Measurements from ENCODE around the gene NELL2. TPM values are rescaled to one million over a fixed set of nuclear protein-coding genes. Genes with fewer than 3 reads are reported as not detected.
"Not testable (repeated sequence)": the region's sequence is repeated elsewhere in the genome, so short reads cannot be mapped to it uniquely, and the experiment has no call there.

Gene NELL2
- total RNA-seq, 1 donor from 2014 or later, result 1.0 TPM

DNA sequence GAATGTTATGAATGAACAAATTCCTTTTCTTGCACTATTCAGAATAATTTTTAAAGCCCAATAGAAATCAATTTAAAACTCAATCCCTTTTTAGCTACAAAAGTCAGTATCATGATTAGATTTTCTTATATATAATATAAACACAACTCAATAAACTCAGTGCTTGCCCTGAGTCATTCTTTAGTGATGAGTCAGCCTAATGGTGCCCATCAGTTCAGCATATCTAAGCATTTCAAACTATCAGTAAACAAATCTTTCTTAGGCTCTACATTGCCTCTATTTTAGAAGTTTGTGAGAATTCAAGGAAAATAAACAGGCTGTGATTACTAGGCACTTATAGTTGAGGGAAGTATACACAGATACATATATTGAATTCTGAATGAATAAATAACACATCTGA, 179.6 kb downstream of the NELL2 start:
- no peaks in the 10 kb centered on the region for H3K27me3 ChIP-seq (ENCODE audit: insufficient read depth, low read length)
- H2AFZ ChIP-seq (ENCODE audit: low read depth, low read length), result no peak overlapping the region
- no peak overlapping the region for H3K4me2 ChIP-seq (ENCODE audit: low read length)
- no peaks in the 10 kb centered on the region for H3K4me1 ChIP-seq (ENCODE audit: insufficient read depth, low read length)
- Mint-ChIP-seq H3K9me3 (ENCODE audit: unreplicated experiment) (no peaks in the 10 kb centered on the region), H3K4me3 (ENCODE audit: unreplicated experiment) (no peak overlapping the region), H3K27me3 (ENCODE audit: low read depth, unreplicated experiment) (no peaks in the 10 kb centered on the region), H3K27ac (ENCODE audit: unreplicated experiment) (no peak overlapping the region), H3K4me1 (ENCODE audit: low read depth, unreplicated experiment) (no peaks in the 10 kb centered on the region), H3K36me3 (ENCODE audit: low read depth, unreplicated experiment) (no peaks in the 10 kb centered on the region)
- no peak overlapping the region for H3K27ac ChIP-seq (ENCODE audit: low read depth, low read length)
- no peak for DNase-seq (ENCODE audit: low read depth)
- H3K36me3 ChIP-seq (ENCODE audit: insufficient read depth, low read length), result no peaks in the 10 kb centered on the region
- FAIRE-seq, result no peak
- H3K79me2 ChIP-seq (ENCODE audit: insufficient read depth, low read length), result no peaks in the 10 kb centered on the region
- H3K9me3 ChIP-seq (ENCODE audit: insufficient read depth, low read depth, low read length), result no peaks in the 10 kb centered on the region
- no peak overlapping the region for H3K9ac ChIP-seq (ENCODE audit: low read length)
- TF ChIP-seq, protein P1, sequence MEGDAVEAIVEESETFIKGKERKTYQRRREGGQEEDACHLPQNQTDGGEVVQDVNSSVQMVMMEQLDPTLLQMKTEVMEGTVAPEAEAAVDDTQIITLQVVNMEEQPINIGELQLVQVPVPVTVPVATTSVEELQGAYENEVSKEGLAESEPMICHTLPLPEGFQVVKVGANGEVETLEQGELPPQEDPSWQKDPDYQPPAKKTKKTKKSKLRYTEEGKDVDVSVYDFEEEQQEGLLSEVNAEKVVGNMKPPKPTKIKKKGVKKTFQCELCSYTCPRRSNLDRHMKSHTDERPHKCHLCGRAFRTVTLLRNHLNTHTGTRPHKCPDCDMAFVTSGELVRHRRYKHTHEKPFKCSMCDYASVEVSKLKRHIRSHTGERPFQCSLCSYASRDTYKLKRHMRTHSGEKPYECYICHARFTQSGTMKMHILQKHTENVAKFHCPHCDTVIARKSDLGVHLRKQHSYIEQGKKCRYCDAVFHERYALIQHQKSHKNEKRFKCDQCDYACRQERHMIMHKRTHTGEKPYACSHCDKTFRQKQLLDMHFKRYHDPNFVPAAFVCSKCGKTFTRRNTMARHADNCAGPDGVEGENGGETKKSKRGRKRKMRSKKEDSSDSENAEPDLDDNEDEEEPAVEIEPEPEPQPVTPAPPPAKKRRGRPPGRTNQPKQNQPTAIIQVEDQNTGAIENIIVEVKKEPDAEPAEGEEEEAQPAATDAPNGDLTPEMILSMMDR (IDR thresholded peaks at IDR 0.05; ENCODE audit: insufficient read depth, low read depth, low read length), result no peak
- no peak for TF ChIP-seq EZH2 (IDR thresholded peaks at IDR 0.05; ENCODE audit: insufficient read depth, low read length)
- no peaks in the 10 kb centered on the region for H4K20me1 ChIP-seq (ENCODE audit: insufficient read depth, low read length)
- H3K4me3 ChIP-seq (ENCODE audit: insufficient read depth, low read depth, low read length), result no peak overlapping the region

DNA sequence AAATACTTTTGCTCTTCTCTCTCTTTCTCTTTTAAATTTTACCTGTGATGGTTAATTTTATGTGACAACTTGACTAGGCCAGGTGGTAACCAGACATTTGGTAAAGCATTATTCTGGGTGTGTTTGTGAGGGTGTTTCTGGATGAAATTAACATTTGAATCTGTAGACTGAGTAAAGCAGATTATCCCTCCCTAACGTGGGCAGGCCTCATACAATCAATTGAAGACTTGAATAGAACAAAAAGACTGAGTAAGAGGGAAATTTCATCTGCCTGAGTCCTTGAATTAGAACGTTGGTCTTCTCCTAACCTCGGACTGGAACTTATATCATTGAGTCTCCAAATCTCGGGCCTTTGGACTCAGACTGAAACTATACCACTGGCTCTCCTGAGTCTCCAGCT, 182.1 kb downstream of the NELL2 start:
- FAIRE-seq (no peak), DNase-seq (ENCODE audit: low read depth) (no peak)
- H3K9me3 Mint-ChIP-seq (ENCODE audit: unreplicated experiment), result no peaks in the 10 kb centered on the region
- no peaks in the 10 kb centered on the region for H3K27me3 Mint-ChIP-seq (ENCODE audit: low read depth, unreplicated experiment)
- no peak overlapping the region for H3K4me2 ChIP-seq (ENCODE audit: low read length)
- H3K27me3 ChIP-seq (ENCODE audit: insufficient read depth, low read length), result no peaks in the 10 kb centered on the region
- no peaks in the 10 kb centered on the region for H3K36me3 Mint-ChIP-seq (ENCODE audit: low read depth, unreplicated experiment)
- no peak overlapping the region for H2AFZ ChIP-seq (ENCODE audit: low read depth, low read length)
- no peak overlapping the region for H3K9ac ChIP-seq (ENCODE audit: low read length)
- no peaks in the 10 kb centered on the region for H3K79me2 ChIP-seq (ENCODE audit: insufficient read depth, low read length)
- no peaks in the 10 kb centered on the region for H3K4me1 Mint-ChIP-seq (ENCODE audit: low read depth, unreplicated experiment)
- no peaks in the 10 kb centered on the region for H4K20me1 ChIP-seq (ENCODE audit: insufficient read depth, low read length)
- TF ChIP-seq, protein P1 (IDR thresholded peaks at IDR 0.05; ENCODE audit: insufficient read depth, low read depth, low read length), result no peak
- TF ChIP-seq EZH2 (IDR thresholded peaks at IDR 0.05; ENCODE audit: insufficient read depth, low read length), result no peak
- no peaks in the 10 kb centered on the region for H3K9me3 ChIP-seq (ENCODE audit: insufficient read depth, low read depth, low read length)
- no peak overlapping the region for H3K4me3 ChIP-seq (ENCODE audit: insufficient read depth, low read depth, low read length)
- H3K27ac ChIP-seq (ENCODE audit: low read depth, low read length), result no peak overlapping the region
- H3K4me1 ChIP-seq (ENCODE audit: insufficient read depth, low read length), result no peaks in the 10 kb centered on the region
- H3K27ac Mint-ChIP-seq (ENCODE audit: unreplicated experiment), result no peak overlapping the region
- no peak overlapping the region for H3K4me3 Mint-ChIP-seq (ENCODE audit: unreplicated experiment)
- no peaks in the 10 kb centered on the region for H3K36me3 ChIP-seq (ENCODE audit: insufficient read depth, low read length)

GRCh38 chr12:44689587-44689986, 186.5 kb downstream of the NELL2 start:
- TF ChIP-seq EZH2 (IDR thresholded peaks at IDR 0.05; ENCODE audit: insufficient read depth, low read length), result no peak
- TF ChIP-seq, protein P1 (IDR thresholded peaks at IDR 0.05; ENCODE audit: insufficient read depth, low read depth, low read length), result no peak
- Histone ChIP-seq H3K4me2 (ENCODE audit: low read length) (no peak overlapping the region), H3K4me3 (ENCODE audit: insufficient read depth, low read depth, low read length) (no peak overlapping the region), H3K9me3 (ENCODE audit: insufficient read depth, low read depth, low read length) (no peaks in the 10 kb centered on the region), H2AFZ (ENCODE audit: low read depth, low read length) (no peak overlapping the region), H3K36me3 (ENCODE audit: insufficient read depth, low read length) (no peaks in the 10 kb centered on the region), H3K4me1 (ENCODE audit: insufficient read depth, low read length) (no peaks in the 10 kb centered on the region), H4K20me1 (ENCODE audit: insufficient read depth, low read length) (no peaks in the 10 kb centered on the region), H3K27me3 (ENCODE audit: insufficient read depth, low read length) (no peaks in the 10 kb centered on the region), H3K27ac (ENCODE audit: low read depth, low read length) (no peak overlapping the region), H3K9ac (ENCODE audit: low read length) (no peak overlapping the region), H3K79me2 (ENCODE audit: insufficient read depth, low read length) (no peaks in the 10 kb centered on the region)
- FAIRE-seq (no peak), DNase-seq (ENCODE audit: low read depth) (no peak)
- Mint-ChIP-seq H3K27me3 (ENCODE audit: low read depth, unreplicated experiment) (no peaks in the 10 kb centered on the region), H3K36me3 (ENCODE audit: low read depth, unreplicated experiment) (peaks cover 1% of the 10 kb centered on the region), H3K4me3 (ENCODE audit: unreplicated experiment) (no peak overlapping the region), H3K9me3 (ENCODE audit: unreplicated experiment) (peaks cover 11% of the 10 kb centered on the region), H3K4me1 (ENCODE audit: low read depth, unreplicated experiment) (no peaks in the 10 kb centered on the region), H3K27ac (ENCODE audit: unreplicated experiment) (no peak overlapping the region)

- not testable (repeated sequence) for H3K27ac ChIP-seq (ENCODE audit: low read depth, low read length); DNase-seq (ENCODE audit: low read depth); H3K27me3 ChIP-seq (ENCODE audit: insufficient read depth, low read length); H3K4me3 Mint-ChIP-seq (ENCODE audit: unreplicated experiment); H3K4me1 ChIP-seq (ENCODE audit: insufficient read depth, low read length); H2AFZ ChIP-seq (ENCODE audit: low read depth, low read length); H3K27ac Mint-ChIP-seq (ENCODE audit: unreplicated experiment); H3K79me2 ChIP-seq (ENCODE audit: insufficient read depth, low read length); H3K9me3 ChIP-seq (ENCODE audit: insufficient read depth, low read depth, low read length); H3K4me1 Mint-ChIP-seq (ENCODE audit: low read depth, unreplicated experiment); H3K4me3 ChIP-seq (ENCODE audit: insufficient read depth, low read depth, low read length); H3K27me3 Mint-ChIP-seq (ENCODE audit: low read depth, unreplicated experiment); H3K4me2 ChIP-seq (ENCODE audit: low read length); H3K36me3 Mint-ChIP-seq (ENCODE audit: low read depth, unreplicated experiment); H4K20me1 ChIP-seq (ENCODE audit: insufficient read depth, low read length); H3K36me3 ChIP-seq (ENCODE audit: insufficient read depth, low read length); FAIRE-seq; H3K9ac ChIP-seq (ENCODE audit: low read length)
- peaks cover 13% of the 10 kb centered on the region for H3K9me3 Mint-ChIP-seq (ENCODE audit: unreplicated experiment)
These were observed 189.2 kb downstream of the NELL2 start for GRCh38 chr12:44686821-44687432.

All from astrocyte (in vitro differentiated cells and primary cell).